HFF-Myc (cell line): ENCODE results near the gene TRMT10C.
"Not testable (repeated sequence)": the region's sequence is repeated elsewhere in the genome, so short reads cannot be mapped to it uniquely, and the experiment has no call there.

ENCODE experiments used
- DNase-seq: peaks from one replicate; pipeline ENCODE4 v3.0.0-alpha.2; 2011; ENCODE audit warnings: low read depth; ENCODE audit errors: extremely low read depth
- H3K4me3 ChIP-seq: replicated peaks from 2 replicates; pipeline ENCODE4 v1.5.1; 2011; ENCODE audit warnings: low read depth, mild to moderate bottlenecking, control low read depth, low read length
- CTCF ChIP-seq: IDR thresholded peaks from 2 replicates; pipeline ENCODE4 v1.5.1; 2012; ENCODE audit warnings: mild to moderate bottlenecking, low read depth, low read length, control low read depth; ENCODE audit errors: missing control alignments

The TRMT10C gene

GRCh38 chr3:101603184-101603583 lies 41.5 kb downstream of the TRMT10C start:
- H3K4me3 ChIP-seq: no peak overlapping the region
- TF ChIP-seq CTCF: no peak
- DNase-seq: no peak

GRCh38 chr3:101605398-101605797 lies 43.7 kb downstream of the TRMT10C start:
- not testable (repeated sequence) for DNase-seq, H3K4me3 ChIP-seq

- no peak for DNase-seq
- H3K4me3 ChIP-seq: no peak overlapping the region
- no peak for TF ChIP-seq CTCF
Measured at GRCh38 chr3:101611023-101611422, 49.4 kb downstream of the TRMT10C start.

GRCh38 chr3:101613014-101613413 lies 51.3 kb downstream of the TRMT10C start:
- H3K4me3 ChIP-seq, DNase-seq: not testable (repeated sequence)

GRCh38 chr3:101615525-101615924 lies 53.9 kb downstream of the TRMT10C start:
- TF ChIP-seq CTCF: no peak
- H3K4me3 ChIP-seq: no peak overlapping the region
- DNase-seq: no peak
